Measurements from ENCODE around the gene HADH.
"Not testable (repeated sequence)": the region's sequence is repeated elsewhere in the genome, so short reads cannot be mapped to it uniquely, and the experiment has no call there.

HADH gene

DNA sequence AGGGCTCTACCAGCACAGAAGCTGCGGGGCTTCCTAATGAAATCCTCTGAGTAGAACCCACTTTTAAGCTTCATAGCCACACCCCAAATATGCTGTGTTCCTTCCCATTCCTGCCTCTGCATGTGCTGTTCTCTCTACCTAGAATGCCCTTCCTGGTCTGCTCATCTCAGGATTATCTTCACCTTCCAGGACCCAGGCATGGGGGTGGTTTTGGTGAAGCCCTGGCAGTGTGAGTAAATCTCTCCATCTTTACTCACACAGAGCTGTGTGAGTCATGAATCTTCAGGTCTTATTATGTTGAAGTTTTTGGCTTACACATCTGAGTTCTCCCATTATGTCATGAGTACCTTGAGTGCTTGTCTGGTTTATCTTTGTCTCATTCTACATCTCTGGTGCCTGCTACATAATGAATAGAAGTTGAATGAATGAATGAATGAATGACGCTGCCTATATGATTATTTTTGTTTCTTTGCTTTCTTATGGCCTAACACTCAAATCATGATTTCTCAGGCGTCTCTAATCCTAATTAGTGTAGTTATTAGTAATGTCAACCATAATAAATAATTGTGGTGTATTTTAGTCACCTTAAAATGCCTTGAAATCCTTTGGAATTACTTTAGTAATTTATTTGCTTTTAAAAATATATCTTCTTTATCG is 41.9 kb downstream of the HADH start:
- no peak for DNase-seq (ENCODE audit: low spot score)

- DNase-seq (ENCODE audit: low spot score) = no peak
Observed at GRCh38 chr4:108033348-108033747, 43.7 kb downstream of the HADH start.

DNA sequence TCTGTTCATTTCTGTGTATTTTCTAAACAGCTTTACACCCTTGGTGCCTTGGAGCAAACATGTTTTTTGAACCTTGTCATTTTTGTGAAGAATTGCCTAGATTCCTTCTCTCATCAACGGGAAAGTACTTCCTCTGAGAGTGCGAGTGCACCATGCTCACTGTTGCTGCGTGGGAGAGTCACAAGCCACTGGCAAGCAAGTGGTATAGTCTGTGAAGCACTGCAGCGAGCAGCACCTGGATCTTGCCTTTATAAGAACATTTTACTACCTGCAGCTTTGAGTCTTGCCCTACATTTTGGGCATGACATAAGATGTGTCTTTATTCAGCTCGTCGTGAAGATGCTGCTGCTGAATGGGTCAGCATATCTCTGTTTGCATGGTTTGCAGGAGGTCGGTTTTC is 44.9 kb downstream of the HADH start:
- no peak for DNase-seq (ENCODE audit: low spot score)

DNA sequence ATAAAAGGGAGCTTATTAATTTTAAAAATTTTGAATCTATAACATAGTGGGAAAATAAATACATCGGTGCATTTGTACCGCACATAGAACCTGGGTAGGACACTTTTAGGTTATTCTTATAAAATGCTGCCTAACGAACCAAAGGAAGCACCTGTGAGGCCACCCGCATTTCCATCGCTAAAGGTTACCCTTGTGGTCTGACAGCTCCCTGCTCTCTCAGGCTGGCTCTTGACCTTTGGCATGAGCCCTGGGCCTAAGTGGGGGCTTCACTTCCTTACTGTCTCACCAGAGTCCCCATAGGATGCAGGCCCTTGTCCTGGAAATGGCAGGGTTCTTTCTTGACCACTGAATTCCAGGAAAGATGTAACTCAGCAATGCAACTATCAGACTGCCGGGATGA is 46.0 kb downstream of the HADH start:
- DNase-seq (ENCODE audit: low spot score) = peak; percentile 18

DNA sequence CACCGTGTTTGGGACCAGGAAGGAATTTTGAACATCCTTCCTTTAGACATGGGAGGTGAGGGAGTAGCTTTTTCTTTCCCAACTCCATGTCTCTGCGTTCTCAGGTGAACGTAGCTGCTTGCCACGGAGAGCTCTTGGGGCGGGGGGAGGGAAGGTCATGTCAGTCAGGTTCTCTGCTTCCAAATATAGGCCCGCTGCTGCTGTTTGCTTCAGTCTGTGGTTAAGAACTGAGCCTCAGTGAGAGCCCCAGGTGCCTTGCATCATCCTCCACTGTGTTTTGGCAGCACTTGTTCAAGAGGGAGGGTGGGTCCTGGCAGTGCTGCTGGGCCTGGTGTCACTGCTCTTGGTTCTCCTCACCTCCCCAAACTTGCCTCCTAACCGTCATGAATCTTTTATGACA is 46.5 kb downstream of the HADH start:
- peak; percentile 60 for DNase-seq (ENCODE audit: low spot score)

- DNase-seq (ENCODE audit: low spot score) = no peak
Observed at GRCh38 chr4:108037884-108038283, 48.2 kb downstream of the HADH start.

- DNase-seq (ENCODE audit: low spot score) = no peak
Observed at GRCh38 chr4:108042927-108043326, 53.2 kb downstream of the HADH start.

DNA sequence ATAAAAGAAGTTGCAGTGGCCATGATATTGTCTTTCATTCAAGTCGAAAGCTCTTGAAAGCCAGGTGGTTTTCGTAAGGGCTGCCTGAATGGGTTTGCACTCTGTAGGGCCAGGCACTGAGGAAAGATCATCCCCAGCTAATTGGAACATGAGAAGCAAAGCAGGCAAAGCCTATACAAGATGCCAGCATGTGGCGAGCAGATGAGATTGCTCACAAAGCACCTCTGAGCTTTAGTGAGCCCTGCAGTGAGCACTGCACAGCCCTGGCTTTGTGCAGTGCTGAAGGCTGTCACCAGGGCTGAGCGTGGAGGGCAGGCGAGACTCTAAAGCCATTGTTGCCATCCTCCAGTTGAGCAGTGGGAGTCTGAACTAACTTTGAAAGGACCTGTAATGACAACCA is 53.8 kb downstream of the HADH start:
- no peak for DNase-seq (ENCODE audit: low spot score)

DNA sequence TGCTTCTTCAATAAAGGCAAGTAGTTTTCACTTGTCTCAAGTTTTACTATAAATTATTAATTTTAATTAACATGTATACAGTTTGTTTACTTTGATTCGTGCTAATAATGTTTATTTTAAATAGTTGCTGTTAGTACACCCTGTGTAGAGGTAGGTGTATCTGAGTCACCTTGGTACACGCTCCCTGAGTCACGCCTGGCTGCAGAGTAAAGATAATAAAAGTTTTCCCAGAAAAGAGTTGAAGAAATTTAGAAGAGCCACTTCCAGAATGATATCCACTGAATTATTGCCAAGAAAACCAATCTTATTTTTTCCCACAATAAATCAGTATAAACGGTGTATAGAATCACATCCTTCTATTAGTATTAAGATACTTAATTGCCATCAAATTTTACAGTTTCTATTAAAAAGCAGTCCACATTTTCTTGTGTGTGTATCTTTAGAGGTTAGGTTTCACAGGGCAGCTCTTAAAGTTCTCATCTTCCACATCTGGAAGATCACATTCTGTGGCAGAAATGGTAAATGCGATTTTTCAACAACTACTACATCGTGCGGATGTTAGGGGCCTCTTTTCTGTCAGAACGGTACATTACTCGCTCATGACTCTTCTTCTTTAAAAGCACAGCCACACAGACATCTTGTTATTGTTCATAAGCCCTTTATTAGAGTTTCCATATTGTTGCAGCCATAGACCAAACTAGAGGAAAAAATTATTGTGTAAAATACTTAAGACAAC is 55.4 kb downstream of the HADH start:
- DNase-seq (ENCODE audit: low spot score) = no peak

- no peak for DNase-seq (ENCODE audit: low spot score)
Observed at GRCh38 chr4:108045687-108046024, 56.0 kb downstream of the HADH start.

DNA sequence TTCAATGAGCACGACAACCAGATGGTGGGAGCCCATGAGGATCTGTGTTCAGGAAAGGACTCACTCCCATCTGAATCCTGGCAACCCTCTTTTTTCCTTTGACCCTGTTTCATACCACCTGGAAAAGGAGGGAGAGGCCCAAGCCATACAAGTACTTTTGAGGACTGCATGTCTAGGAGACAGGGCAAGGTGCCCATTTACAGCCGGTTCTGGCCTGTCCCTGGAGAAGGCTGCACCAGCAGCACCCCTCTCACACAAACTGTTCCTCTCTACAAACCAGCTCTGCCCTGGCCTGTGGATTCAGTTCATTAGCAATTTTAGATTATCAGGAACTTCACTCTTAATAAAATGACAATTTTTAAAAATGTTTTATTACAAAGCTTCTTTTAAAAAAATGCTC is 57.5 kb downstream of the HADH start:
- DNase-seq (ENCODE audit: low spot score) = no peak

- no peak for DNase-seq (ENCODE audit: low spot score)
Observed at GRCh38 chr4:108048157-108048556, 58.5 kb downstream of the HADH start.

- no peak for DNase-seq (ENCODE audit: low spot score)
Observed at GRCh38 chr4:108048997-108049396, 59.3 kb downstream of the HADH start.

- DNase-seq (ENCODE audit: low spot score) = no peak
Observed at GRCh38 chr4:108049406-108049805, 59.7 kb downstream of the HADH start.

- DNase-seq (ENCODE audit: low spot score) = not testable (repeated sequence)
Observed at GRCh38 chr4:108050166-108051111, 60.8 kb downstream of the HADH start.

DNA sequence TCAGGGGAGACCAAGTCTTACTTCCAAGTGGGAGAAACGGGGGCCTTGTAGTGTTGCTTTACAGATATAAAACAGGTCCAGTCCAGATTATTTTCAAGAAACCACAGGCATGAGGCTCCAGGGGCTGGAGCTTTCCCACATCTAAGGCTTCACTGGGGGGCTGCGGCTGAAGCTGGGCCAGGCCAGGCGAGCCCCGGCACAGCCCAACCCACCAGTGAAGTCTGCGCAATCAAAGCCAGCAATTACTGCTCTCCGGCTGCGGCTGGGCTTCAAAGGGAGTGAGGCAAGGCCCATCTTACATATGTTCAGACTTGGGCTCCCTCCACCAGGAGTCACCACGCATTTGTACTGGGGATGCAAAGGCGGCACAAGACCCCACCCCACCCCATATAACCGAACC is 61.7 kb downstream of the HADH start:
- DNase-seq (ENCODE audit: low spot score) = no peak

GRCh38 chr4:108052558-108053120 is 63.0 kb downstream of the HADH start:
- no peak for DNase-seq (ENCODE audit: low spot score)

- no peak for DNase-seq (ENCODE audit: low spot score)
Observed at GRCh38 chr4:108053251-108053711, 63.6 kb downstream of the HADH start.

GRCh38 chr4:108054025-108054638 is 64.4 kb downstream of the HADH start:
- no peak for DNase-seq (ENCODE audit: low spot score)

GRCh38 chr4:108055787-108056186 is 66.1 kb downstream of the HADH start:
- DNase-seq (ENCODE audit: low spot score) = no peak

DNA sequence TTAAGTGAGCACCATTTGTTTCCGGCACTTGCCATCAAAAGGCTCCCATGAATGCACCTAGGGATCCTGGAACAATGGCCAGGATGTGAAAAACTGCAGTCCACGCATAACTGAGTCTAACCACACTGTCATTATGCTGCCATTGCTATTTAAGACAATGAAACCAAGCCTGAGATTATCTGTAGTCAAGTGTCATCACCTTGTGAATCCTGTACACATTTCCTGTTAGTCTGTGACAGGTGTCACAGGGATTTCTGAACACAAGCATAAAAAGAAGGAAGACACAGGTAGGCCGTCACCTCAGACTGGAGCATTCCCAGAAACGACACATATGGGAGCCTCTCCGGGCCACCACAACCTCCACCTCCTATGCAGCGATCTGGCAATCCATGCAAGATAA is 66.7 kb downstream of the HADH start:
- DNase-seq (ENCODE audit: low spot score) = no peak

All from germinal center (tissue), 1 donor.